Measurements from ENCODE around the gene ANAPC15. TPM values are rescaled to one million over a fixed set of nuclear protein-coding genes. Genes with fewer than 3 reads are reported as not detected.

The ANAPC15 gene
- total and polyA plus RNA-seq, 2 donors: 56.3 to 89.9 TPM

DNA sequence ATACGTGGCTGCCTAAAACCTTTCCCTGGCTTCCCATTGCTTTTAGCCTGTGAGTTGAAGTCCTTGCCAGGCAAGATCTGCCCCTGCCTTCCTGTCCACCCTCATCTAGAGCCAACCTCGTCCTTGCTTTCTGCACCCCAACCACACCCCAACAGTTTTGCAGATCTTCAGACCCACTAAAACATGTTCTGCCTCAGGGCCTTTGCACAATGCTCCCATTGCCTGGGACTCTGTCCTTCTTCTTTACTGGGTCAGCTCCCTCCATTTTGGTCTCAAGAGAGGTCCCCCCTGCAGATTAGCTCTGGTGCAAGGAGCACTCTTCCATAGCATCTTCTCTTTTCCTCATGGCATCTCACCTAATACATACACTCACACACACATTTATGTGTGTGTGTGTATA lies 8.4 kb upstream of the ANAPC15 start:
- Histone ChIP-seq H3K4me3 (ENCODE audit: low read length in 2 of 2) (no peak overlapping the region), H3K9me3 (ENCODE audit: control insufficient read depth in 2 of 2, insufficient read depth in 1 of 2, low read length in 1 of 2) (no peaks in the 10 kb centered on the region), H3K27ac (ENCODE audit: low read depth in 1 of 2, low read length in 1 of 2) (no peak overlapping the region), H3K4me1 (ENCODE audit: control insufficient read depth in 2 of 2, insufficient read depth in 2 of 2, low read length in 2 of 2) (no peaks in the 10 kb centered on the region), H3K36me3 (ENCODE audit: control insufficient read depth in 2 of 2, insufficient read depth in 2 of 2, low read length in 1 of 2) (no peaks in the 10 kb centered on the region), H3K27me3 (ENCODE audit: control insufficient read depth in 2 of 2, insufficient read depth in 1 of 2, low read length in 1 of 2) (no peaks in the 10 kb centered on the region)
- 94% methylated on average over 2 of the region's 2 CpGs for WGBS
- DNase-seq (ENCODE audit: low read depth in 6 of 9, low spot score in 9 of 9): no peak

DNA sequence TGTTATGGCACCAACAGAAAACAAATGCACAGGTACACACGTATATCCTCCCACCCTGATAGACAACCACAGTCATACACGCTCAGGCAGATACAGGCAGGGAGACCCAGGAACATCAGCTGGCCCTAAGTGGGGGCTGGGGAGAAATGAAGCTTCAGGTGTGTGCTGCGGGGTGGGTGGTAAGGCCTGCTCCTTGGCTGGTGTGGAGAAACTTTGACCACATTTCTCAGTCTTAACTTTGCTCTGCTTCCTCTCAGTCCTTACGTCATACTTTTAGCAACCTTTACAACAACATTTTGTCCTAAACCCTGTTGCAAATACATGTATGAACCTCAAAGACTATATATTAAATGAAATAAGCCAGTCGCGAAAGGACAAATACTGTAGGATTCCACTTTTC lies 6.7 kb upstream of the ANAPC15 start:
- Histone ChIP-seq H3K4me1 (ENCODE audit: control insufficient read depth in 2 of 2, insufficient read depth in 2 of 2, low read length in 2 of 2) (no peaks in the 10 kb centered on the region), H3K27me3 (ENCODE audit: control insufficient read depth in 2 of 2, insufficient read depth in 1 of 2, low read length in 1 of 2) (no peaks in the 10 kb centered on the region), H3K9me3 (ENCODE audit: control insufficient read depth in 2 of 2, insufficient read depth in 1 of 2, low read length in 1 of 2) (no peaks in the 10 kb centered on the region), H3K36me3 (ENCODE audit: control insufficient read depth in 2 of 2, insufficient read depth in 2 of 2, low read length in 1 of 2) (no peaks in the 10 kb centered on the region), H3K27ac (ENCODE audit: low read depth in 1 of 2, low read length in 1 of 2) (no peak overlapping the region), H3K4me3 (ENCODE audit: low read length in 2 of 2) (no peak overlapping the region)
- 81% methylated on average over 6 of the region's 6 CpGs for WGBS
- DNase-seq (ENCODE audit: low read depth in 6 of 9, low spot score in 9 of 9): no peak

DNA sequence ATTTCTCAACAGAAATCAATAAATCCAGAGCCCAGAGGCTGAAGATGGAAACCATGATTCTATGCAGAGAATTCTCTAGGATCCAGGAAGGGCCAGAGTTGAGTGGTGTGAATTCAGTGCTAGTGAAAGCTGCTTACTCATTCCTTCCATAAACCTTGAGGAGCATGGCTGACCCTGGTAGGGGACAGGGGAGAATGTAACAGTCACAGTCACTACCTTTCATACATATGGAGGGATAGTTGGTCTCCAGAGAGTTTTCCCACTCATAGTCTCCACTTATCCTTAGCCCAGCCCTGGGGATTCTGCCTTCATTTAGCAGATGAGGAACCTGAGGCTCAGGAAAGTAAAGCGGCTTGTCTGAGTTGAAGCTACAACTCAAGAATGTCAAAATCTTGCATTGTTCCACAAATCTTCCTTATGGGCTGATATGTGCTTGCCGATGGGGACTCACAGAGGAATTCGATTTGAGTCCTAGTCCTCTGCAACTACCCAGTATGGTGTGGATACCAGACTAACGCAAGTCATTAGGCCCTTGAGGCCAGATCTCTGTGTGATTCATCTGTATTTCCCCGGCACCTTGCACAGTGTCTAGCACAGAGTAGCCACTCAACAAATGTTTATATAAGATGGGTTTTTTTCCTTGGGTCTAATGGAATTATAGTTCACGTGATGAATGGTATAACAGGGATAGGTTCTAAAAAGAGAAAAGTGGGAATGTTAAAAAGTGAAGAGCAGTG lies 3.7 kb upstream of the ANAPC15 start:
- Histone ChIP-seq H3K27me3 (ENCODE audit: control insufficient read depth in 2 of 2, insufficient read depth in 1 of 2, low read length in 1 of 2) (no peaks in the 10 kb centered on the region), H3K4me3 (ENCODE audit: low read length in 2 of 2) (no peak overlapping the region), H3K4me1 (ENCODE audit: control insufficient read depth in 2 of 2, insufficient read depth in 2 of 2, low read length in 2 of 2) (peaks cover 9 to 14% of the 10 kb centered on the region in 2 donors), H3K9me3 (ENCODE audit: control insufficient read depth in 2 of 2, insufficient read depth in 1 of 2, low read length in 1 of 2) (no peaks in the 10 kb centered on the region), H3K27ac (ENCODE audit: low read depth in 1 of 2, low read length in 1 of 2) (no peak overlapping the region), H3K36me3 (ENCODE audit: control insufficient read depth in 2 of 2, insufficient read depth in 2 of 2, low read length in 1 of 2) (peaks cover 0 to under 1% of the 10 kb centered on the region in 2 donors)
- DNase-seq (ENCODE audit: low read depth in 6 of 9, low spot score in 9 of 9): no peak
- 97% methylated on average over 6 of the region's 6 CpGs for WGBS

DNA sequence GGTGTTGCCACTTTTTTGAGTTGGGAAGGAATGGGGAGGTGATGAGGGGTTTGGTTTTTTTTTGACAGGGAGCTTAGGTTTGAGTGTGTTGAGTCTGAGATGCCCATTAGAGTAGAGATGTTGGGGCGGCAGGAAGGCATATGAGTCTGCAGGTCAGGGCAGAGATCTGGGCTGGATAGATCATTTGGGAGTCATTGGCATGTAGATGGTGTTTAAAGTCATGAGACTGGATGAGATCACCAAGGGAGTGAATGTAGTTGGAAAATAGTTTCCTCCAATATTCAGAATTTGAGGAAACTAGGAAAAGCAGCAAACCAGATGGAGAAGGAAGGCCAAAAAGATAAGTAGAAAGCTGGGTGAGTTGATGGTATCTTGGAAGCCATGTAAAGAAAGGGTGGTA lies 2.1 kb upstream of the ANAPC15 start:
- no peaks in the 10 kb centered on the region for H3K27me3 ChIP-seq (ENCODE audit: control insufficient read depth in 2 of 2, insufficient read depth in 1 of 2, low read length in 1 of 2)
- H3K9me3 ChIP-seq (ENCODE audit: control insufficient read depth in 2 of 2, insufficient read depth in 1 of 2, low read length in 1 of 2): no peaks in the 10 kb centered on the region
- no peak overlapping the region for H3K4me3 ChIP-seq (ENCODE audit: low read length in 2 of 2)
- 98% methylated on average over 1 of the region's 1 CpG for WGBS
- peaks cover 9 to 14% of the 10 kb centered on the region in 2 donors for H3K4me1 ChIP-seq (ENCODE audit: control insufficient read depth in 2 of 2, insufficient read depth in 2 of 2, low read length in 2 of 2)
- H3K36me3 ChIP-seq (ENCODE audit: control insufficient read depth in 2 of 2, insufficient read depth in 2 of 2, low read length in 1 of 2): peaks cover 12 to 15% of the 10 kb centered on the region in 2 donors
- DNase-seq (ENCODE audit: low read depth in 6 of 9, low spot score in 9 of 9): no peak
- H3K27ac ChIP-seq (ENCODE audit: low read depth in 1 of 2, low read length in 1 of 2): no peak overlapping the region

DNA sequence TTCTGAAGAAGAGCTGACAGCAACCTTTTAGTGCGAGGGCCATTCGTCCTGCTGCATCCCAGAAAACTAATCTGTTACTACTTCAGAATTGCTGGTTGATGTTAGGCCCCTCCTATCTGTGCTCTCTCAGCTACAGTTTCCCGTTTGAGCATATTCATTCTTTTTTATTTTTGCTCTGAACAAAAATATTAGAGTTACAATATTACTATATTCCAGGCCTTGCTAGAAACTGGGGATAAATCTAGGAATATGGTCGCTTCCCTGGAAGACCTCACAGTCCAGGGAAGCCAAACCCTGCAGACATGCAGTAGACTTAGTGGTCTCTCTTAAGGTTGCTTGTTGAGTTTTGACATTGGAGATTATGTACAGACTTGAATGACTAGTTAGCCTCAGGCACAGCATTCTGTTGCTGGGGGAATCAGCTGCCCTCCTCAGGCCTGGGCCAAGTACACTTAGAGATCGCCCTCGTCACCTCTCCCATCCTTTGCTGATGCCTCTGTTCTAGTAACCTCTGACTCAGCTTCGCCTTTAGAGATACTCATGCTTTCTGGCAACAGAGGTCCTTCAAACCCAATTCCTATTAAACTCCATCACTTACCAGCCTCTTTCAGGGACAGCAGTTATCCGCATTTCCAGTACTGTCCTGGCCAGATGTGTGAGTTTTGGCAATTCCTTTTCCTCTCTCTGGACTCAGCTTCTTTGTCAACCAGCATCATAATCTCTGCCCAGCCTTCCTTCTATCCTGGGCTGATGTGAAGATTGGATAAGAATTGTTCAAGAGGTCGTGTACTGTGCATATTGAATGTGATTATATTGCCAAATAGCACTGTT lies 698 bp upstream of the ANAPC15 start:
- WGBS: 67% methylated on average over 9 of the region's 9 CpGs
- no peaks in the 10 kb centered on the region for H3K9me3 ChIP-seq (ENCODE audit: control insufficient read depth in 2 of 2, insufficient read depth in 1 of 2, low read length in 1 of 2)
- peak overlapping the region; percentile 94 for H3K27ac ChIP-seq (ENCODE audit: low read depth in 1 of 2, low read length in 1 of 2)
- H3K27me3 ChIP-seq (ENCODE audit: control insufficient read depth in 2 of 2, insufficient read depth in 1 of 2, low read length in 1 of 2): no peaks in the 10 kb centered on the region
- H3K4me3 ChIP-seq (ENCODE audit: low read length in 2 of 2): peak overlapping the region; percentile 58 to 81
- peaks cover 23 to 26% of the 10 kb centered on the region in 2 donors for H3K36me3 ChIP-seq (ENCODE audit: control insufficient read depth in 2 of 2, insufficient read depth in 2 of 2, low read length in 1 of 2)
- DNase-seq (ENCODE audit: low read depth in 6 of 9, low spot score in 9 of 9): no peak
- peaks cover 9 to 14% of the 10 kb centered on the region in 2 donors for H3K4me1 ChIP-seq (ENCODE audit: control insufficient read depth in 2 of 2, insufficient read depth in 2 of 2, low read length in 2 of 2)

DNA sequence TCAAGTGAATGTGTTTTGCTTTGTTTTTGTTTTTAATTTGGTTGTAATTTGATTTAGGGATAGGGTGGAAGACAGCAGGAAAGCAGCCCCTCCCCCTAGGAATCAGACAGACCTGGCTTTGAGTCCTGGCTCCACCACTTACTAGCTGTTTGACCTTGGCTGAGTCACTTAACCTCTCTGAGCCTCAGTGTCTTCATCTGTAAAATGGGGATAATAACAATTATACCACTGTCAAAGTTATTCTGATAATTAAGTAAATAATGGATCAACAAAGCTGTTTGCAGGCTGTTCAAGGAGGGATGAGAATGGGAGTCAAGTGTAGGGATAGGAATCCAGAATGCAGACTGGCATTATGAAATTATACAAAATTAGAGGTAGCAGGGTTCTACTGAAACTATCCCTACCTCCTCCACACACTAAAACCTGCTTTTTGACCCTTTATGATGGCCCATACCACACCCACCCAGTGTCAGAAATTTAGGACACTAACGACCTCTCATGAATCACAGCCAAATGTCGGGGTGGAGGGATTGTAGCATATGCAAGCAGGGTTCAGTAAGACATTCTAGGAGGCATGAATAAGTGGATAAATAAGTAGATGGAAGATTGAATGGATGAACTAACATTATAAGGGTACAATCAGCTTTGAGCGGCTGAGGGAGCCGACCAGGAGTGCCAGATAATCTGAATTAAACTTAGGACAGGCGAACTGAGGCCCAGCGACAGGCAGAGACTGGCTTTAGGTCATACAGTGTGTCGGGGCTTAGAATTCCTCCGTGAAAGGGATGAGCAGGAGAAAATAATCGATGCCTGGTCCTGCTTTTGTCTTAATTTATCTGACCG lies 974 bp downstream of the ANAPC15 start:
- no peak for DNase-seq (ENCODE audit: low read depth in 6 of 9, low spot score in 9 of 9)
- Histone ChIP-seq H3K4me1 (ENCODE audit: control insufficient read depth in 2 of 2, insufficient read depth in 2 of 2, low read length in 2 of 2) (peaks cover 9 to 14% of the 10 kb centered on the region in 2 donors), H3K36me3 (ENCODE audit: control insufficient read depth in 2 of 2, insufficient read depth in 2 of 2, low read length in 1 of 2) (peaks cover 28 to 36% of the 10 kb centered on the region in 2 donors), H3K27ac (ENCODE audit: low read depth in 1 of 2, low read length in 1 of 2) (peak overlapping the region; percentile 94 to 99), H3K9me3 (ENCODE audit: control insufficient read depth in 2 of 2, insufficient read depth in 1 of 2, low read length in 1 of 2) (no peaks in the 10 kb centered on the region), H3K27me3 (ENCODE audit: control insufficient read depth in 2 of 2, insufficient read depth in 1 of 2, low read length in 1 of 2) (no peaks in the 10 kb centered on the region), H3K4me3 (ENCODE audit: low read length in 2 of 2) (peak overlapping the region; percentile 58 to 81)
- 11% methylated on average over 10 of the region's 10 CpGs for whole genome bisulfite sequencing

DNA sequence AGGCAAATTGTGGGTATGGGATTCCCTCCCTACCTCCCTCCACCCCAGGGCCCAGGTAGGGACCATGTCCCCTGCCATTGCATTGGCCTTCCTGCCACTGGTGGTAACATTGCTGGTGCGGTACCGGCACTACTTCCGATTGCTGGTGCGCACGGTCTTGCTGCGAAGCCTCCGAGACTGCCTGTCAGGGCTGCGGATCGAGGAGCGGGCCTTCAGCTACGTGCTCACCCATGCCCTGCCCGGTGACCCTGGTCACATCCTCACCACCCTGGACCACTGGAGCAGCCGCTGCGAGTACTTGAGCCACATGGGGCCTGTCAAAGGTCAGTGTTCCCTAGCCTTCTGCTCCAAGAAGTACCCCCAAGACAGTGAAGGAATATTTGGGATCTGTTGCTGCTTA lies 6.6 kb downstream of the ANAPC15 start, which contains the start of gene TOMT:
Gene TOMT (plus strand): TSS at position 37 of the 400 bp plus-strand sequence. CDS start 28 bp downstream, at position 65.
- no peak for DNase-seq (ENCODE audit: low read depth in 6 of 9, low spot score in 9 of 9)
- Histone ChIP-seq H3K4me1 (ENCODE audit: control insufficient read depth in 2 of 2, insufficient read depth in 2 of 2, low read length in 2 of 2) (peaks cover 15 to 25% of the 10 kb centered on the region in 2 donors), H3K4me3 (ENCODE audit: low read length in 2 of 2) (no peak within 1 kb of the TSS), H3K27ac (ENCODE audit: low read depth in 1 of 2, low read length in 1 of 2) (no peak within 1 kb of the TSS), H3K27me3 (ENCODE audit: control insufficient read depth in 2 of 2, insufficient read depth in 1 of 2, low read length in 1 of 2) (no peaks in the 10 kb centered on the region), H3K36me3 (ENCODE audit: control insufficient read depth in 2 of 2, insufficient read depth in 2 of 2, low read length in 1 of 2) (peaks cover 24 to 41% of the 10 kb centered on the region in 2 donors), H3K9me3 (ENCODE audit: control insufficient read depth in 2 of 2, insufficient read depth in 1 of 2, low read length in 1 of 2) (no peaks in the 10 kb centered on the region)
- 98% methylated on average over 14 of the region's 14 CpGs for WGBS

DNA sequence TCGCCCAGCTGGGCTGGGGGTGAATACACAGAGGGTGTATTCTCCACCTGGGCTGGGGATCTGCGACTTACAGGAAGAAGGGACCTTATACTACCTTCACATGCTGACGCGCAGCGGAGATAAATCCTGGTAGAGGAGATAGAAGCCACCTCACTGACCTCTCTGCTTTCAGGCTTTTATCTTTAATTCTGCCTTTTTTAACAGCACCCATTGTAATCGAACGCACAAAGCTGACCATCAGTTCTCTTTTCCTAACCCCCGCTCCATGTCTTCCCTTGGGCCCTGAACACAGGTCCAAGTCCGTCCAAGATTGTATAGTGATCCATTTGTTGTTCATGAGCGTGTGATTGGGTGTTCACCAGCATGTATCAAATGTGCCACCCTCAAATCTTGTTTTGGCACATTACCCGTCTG lies 8.7 kb downstream of the ANAPC15 start:
- Histone ChIP-seq H3K27me3 (ENCODE audit: control insufficient read depth in 2 of 2, insufficient read depth in 1 of 2, low read length in 1 of 2) (no peaks in the 10 kb centered on the region), H3K36me3 (ENCODE audit: control insufficient read depth in 2 of 2, insufficient read depth in 2 of 2, low read length in 1 of 2) (peaks cover 16 to 33% of the 10 kb centered on the region in 2 donors), H3K4me3 (ENCODE audit: low read length in 2 of 2) (peak overlapping the region; percentile 67 to 98), H3K27ac (ENCODE audit: low read depth in 1 of 2, low read length in 1 of 2) (peak overlapping the region; percentile 67 to 86), H3K9me3 (ENCODE audit: control insufficient read depth in 2 of 2, insufficient read depth in 1 of 2, low read length in 1 of 2) (no peaks in the 10 kb centered on the region), H3K4me1 (ENCODE audit: control insufficient read depth in 2 of 2, insufficient read depth in 2 of 2, low read length in 2 of 2) (peaks cover 15 to 38% of the 10 kb centered on the region in 2 donors)
- DNase-seq (ENCODE audit: low read depth in 6 of 9, low spot score in 9 of 9): no peak
- WGBS: 88% methylated on average over 11 of the region's 11 CpGs
